HG03469 (cell line): ENCODE results near the gene IKZF1.

Experiments used
- ATAC-seq: cut with Tn5 transposase; IDR thresholded peaks from one replicate; pipeline ENCODE4 v1.9.1; 2021; ENCODE audit warnings: mild to moderate bottlenecking, moderate library complexity, moderate number of reproducible peaks; ENCODE audit not compliant: unreplicated experiment

IKZF1 gene

DNA sequence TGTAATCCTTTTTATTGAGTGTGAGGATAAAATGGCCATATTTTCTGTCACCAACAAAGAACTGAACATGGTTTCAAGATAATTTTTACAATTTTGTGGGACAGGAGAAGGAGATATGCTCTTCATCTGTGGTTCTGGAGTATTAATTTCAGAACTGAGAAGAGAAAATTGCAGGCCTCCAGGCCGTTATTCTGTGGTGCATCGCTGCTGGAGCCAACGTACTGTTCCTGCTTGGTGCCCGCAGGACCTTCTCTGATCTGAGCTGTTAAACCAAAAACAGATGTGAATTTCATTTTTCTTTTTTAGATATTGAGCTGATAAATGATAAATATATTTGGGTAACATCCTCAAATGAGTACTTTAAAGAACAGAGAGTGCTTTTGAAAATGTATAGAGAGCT lies 63.9 kb downstream of the IKZF1 start:
- peak; percentile 50 for ATAC-seq

DNA sequence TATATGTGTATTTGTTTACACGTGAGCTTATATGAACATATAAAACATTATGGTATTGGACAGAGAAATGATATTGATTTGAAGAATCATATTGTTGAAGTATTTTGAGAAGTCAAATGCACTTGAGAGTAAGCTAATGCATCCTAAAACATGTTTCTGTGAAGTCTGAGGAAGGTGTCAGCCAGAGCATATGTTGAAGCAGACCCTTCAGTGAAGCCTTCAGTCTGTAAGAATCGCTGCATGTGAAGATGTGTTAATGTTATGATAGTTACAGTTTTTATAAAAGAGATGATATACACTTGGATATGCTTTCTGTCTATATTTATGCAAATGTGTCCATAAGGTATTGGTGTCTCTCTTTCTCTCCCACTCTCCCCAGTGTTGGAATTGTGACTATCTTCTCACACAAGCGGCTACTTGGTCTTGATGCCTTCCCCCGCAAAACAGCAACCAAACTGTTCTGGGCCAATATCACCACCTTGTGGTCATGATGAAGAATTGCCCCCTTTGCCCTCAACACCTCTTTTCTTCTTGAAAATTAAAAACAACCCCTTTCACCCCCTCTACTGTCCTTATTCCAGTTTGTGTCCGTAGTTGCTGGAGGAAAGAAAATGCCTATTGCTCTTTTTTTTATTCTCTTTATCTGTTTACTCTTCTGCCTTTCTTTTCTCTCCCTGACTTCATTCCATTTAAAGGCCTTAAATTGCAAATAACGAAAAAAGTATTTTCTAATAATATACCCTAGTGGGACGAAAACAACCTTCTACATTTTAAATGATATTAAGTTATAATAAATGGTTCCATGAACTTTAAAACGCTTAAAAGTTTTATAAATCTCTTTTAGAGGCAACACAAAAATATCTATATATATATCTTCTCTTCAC lies 64.9 kb downstream of the IKZF1 start:
- ATAC-seq: no peak

DNA sequence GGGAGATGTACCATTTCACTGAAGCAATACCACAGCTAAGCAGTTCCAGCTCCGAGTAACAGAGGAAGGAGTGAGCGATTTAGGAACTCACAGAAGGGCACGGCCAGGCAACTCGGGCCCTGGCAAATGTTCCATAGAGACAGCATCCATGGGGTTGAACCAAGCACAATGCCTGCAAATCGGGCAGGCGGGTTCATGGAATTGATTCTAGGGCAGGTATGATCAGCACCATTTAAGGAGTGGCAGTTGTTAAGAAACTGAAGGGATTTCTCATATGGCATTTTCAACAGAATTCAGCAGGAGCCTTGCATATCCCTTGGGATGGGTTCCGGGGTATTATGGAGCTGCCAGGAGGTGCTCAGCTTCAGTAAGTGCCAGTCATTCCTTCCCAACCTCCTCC lies 66.4 kb downstream of the IKZF1 start:
- no peak for ATAC-seq

DNA sequence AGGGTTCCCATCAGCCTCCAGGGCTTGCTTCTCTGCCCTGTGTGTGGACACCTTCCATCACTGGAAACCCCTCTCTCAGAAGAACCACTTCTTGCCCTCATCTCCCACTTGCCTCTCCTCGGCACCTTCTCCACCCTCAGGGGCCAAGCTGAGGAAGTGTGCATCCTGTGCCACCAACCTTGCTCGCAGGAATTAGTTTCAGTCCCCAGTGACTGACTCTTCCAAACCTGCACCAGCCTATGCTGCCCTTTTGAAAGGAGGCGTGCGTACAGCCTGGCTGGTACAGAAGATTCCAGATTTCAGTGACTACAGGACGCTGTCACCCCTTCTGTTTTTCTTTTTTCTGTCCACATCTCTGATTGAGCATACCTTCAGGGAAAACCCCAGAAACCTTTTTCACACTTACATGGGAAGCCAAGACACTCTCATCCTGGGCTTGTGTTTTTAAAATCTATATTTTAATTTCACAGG lies 67.1 kb downstream of the IKZF1 start:
- no peak for ATAC-seq

DNA sequence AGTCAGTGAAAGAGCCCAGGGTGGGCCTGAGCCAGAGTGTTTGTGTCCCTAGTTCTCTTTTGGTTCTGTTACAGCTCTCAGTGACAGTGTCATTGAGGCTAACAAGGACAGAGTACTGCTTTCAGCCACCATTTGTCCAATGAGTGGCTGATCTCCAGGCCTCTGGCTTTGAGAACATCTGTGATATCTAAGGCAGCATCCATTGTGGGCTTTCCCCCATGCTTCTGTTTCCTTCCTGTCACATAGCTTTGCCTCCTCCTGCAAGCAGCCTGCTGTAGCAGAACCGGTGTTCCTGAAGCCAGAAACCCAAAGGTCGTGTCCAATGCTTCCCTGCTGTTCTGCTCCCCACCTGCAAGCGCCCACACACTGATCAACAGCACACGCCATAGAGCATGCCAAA lies 68.4 kb downstream of the IKZF1 start:
- no peak for ATAC-seq

DNA sequence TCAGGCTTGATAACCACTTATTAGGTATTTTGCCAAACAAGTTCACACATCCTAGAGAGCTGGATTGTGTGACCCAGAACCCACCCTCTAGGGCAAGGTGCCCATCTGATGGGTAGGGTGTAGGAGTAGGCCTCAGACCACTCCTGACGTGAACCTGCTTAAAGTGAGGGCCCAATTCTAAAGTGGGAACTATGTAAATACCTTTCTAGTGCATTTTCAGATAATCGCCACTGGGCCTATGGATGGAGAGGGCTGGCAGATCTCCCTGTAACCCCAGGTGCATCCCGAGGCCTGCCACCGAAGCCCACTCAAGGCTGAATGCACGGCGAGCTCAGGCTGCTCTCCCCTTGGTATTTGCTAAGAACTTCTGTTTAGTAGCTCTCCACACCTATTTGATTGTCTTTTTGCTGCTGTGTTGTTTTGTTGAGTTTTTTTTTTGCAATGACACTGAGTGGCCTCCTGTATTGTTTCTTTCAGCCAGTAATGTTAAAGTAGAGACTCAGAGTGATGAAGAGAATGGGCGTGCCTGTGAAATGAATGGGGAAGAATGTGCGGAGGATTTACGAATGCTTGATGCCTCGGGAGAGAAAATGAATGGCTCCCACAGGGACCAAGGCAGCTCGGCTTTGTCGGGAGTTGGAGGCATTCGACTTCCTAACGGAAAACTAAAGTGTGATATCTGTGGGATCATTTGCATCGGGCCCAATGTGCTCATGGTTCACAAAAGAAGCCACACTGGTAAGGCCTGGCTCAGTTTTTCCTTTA lies 71.7 kb downstream of the IKZF1 start:
- ATAC-seq: no peak

DNA sequence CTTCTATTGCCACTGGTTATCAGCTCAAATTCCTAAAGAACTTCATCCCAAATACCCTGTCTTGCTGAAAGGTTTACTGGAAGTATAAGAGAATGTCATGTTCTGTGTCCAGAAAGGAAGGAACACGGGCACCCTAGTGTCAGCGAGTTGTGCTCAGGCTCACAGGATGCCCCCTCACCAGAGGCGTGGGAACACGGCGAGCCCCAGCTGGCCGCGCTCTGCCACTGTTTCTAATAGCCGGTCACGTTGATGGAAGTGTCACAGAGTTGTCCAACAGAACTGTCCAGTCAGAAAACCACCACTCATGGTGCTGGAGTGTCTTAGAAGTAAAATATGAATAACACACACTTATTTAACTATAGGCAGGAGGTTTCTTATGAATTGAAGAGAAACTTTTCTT lies 72.8 kb downstream of the IKZF1 start:
- ATAC-seq: no peak

DNA sequence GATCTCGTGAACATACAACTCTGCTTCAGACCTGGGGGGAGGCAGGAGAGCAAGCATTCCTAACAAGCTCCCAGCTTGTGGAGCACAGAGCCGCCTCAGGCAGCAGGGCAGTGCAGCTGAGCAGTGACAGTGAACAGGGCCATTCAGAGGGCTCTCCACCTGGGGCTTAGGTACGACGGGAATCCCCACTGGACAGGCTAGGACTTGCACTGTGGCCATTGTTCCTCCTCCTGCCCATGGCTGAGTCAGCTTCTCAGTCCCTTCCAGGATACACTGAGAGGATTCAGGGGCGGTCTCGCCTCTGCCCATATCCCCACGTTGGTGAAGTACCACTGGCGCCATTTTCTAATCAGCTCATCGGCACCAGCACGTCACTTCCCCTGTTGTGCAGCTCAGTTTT lies 74.6 kb downstream of the IKZF1 start:
- ATAC-seq: no peak

DNA sequence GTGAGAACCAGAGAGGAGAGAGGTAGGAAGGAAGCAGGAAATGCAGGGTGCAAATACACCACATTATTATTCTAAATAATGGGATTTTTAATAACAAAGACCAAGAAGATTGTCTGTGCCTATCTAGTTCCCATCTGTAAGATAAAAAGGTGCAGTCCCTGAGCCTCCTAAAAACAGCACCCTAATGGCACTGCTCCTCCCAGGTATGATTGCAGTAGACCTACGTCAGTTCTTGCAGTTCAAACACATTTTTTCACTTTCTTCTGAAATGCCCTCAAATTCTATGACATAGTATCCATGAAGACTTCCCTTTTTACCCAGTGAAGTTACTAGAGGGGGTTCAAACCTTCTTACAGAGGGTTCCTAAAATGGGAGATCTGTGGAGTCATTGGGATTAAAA lies 75.0 kb downstream of the IKZF1 start:
- no peak for ATAC-seq

DNA sequence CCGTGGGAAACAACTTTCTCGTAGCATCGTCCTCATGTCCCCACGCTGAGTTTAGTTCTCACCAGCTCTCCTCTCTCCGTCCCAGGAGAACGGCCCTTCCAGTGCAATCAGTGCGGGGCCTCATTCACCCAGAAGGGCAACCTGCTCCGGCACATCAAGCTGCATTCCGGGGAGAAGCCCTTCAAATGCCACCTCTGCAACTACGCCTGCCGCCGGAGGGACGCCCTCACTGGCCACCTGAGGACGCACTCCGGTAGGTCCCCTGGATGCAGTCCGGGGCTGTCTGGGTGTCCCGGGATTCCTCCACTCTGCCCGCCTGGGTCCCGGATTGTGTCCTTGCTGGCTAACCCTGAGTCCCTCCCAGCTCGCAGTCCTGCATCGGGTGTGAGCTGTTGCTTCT lies 77.9 kb downstream of the IKZF1 start:
- no peak for ATAC-seq

DNA sequence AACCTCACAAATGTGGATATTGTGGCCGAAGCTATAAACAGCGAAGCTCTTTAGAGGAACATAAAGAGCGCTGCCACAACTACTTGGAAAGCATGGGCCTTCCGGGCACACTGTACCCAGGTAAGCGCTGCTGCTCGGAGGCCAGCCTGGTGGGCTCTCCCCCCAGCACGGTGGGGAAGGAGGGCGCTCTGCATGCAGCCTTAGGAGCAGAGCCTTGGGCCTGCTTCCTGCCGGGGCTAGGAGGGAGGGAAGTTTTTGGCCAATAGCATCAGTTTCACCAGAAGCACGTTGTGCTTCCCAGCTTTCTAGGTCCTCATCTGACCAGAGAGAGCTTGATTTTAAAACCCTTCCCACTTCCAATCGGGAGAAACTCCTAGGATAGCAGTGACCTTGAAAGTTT lies 82.8 kb downstream of the IKZF1 start:
- ATAC-seq: no peak

DNA sequence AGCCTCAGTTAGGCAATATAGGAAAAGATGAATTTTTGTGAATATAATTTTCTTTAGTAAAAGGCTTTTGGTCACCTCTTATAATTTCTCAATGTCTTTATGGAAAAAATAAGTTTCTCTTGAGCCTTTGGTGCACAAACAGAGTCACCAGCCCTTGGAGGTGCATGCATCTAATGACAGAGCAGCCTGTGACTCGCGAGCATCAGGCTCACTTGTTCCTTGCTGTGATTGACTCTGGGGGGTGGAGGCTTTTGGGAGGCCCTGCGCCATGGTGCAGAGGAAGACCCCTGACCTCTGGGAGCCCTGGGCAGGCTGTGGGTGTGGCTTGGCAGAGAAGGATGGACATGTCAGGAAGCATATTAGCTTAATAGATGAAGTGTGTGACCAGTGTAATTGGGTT lies 85.4 kb downstream of the IKZF1 start:
- ATAC-seq: no peak

DNA sequence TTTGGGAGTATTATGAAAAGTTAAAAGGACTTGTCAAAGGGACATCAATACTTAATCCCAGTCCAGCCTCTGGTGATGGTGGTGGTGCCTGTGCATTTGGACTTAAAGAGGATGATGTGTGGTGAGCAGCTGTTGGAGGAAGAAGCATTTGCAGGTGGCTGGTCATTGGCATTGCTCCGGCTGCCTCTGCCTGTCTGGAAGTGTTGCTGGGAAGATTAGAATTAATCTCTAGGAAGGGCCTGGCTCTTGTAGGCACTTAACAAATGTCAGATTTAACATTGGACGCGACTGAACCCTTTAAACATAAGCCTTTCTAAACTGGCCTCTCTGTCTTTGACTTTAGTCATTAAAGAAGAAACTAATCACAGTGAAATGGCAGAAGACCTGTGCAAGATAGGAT lies 86.9 kb downstream of the IKZF1 start:
- ATAC-seq: no peak

DNA sequence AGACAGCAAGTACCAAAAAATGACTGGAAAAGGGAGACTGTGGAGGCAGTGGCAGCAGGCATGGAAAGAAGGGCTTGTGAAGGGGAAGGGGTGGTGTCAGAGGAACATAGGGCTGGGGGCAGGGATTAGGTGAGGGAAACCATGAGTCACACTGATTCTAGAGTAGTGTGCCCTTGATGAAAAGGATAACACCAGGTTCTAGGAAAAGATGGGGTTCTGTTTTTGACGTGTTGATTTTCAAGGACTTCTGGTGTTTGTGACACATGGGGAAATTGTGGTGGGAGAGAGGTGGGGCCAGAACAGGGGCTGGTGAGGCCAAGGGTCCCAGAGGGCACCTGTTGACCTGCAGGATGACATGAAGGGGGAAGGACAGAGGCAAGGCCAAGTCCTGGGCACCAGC lies 88.6 kb downstream of the IKZF1 start:
- ATAC-seq: no peak

DNA sequence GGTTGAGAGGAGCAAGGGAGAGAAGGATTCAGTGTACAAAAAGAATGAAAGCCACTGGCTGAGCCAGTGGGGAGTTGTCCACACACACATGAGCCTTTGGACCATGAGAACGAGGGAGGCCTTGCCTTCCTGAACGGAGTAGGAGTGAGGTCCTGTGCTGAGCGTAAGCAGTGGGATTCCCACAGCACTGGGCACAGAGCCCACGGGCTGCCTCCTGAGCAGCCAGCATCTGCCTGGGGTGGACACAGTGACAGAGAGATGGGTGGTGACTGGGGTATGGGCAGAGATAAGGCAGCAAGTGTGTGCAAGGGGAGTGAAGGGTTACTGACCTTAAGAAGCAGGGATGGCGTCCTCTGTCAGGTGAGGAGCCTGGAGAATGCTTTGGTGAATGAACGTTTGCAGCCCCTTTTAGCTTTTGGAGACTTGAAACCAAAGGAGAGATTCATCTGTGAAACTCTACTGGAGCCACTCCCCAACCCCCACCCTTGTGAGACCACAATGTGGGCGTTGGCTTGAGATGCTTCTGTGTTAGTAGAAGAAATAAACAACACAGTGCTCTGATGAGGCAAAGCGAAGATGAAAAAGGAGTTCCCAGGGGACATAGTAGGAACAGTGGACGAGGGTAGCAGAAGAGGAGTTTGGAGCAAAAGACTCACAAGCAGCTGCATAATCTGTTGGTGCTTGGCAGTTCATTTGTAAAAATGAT lies 89.2 kb downstream of the IKZF1 start:
- ATAC-seq: peak; percentile 36

DNA sequence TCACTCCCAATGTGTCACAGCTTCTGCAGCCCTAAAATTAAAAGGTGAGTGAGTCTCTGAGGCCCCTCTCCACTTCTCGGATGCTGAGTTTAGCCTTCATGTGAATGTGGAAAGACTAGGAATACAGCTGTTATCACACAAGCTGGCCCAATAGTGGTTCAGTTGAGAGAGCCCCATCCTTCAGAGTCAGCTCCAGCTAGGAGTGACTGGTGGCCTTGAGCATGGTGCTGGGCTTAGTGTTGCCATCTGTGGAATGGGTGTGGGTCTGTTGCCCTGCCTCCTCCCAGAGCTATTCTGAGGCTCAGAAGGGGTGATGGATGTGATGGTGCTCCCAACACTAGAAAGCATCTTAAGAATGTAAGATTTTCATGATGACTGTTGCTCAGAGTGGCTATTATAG lies 89.8 kb downstream of the IKZF1 start:
- ATAC-seq: no peak

DNA sequence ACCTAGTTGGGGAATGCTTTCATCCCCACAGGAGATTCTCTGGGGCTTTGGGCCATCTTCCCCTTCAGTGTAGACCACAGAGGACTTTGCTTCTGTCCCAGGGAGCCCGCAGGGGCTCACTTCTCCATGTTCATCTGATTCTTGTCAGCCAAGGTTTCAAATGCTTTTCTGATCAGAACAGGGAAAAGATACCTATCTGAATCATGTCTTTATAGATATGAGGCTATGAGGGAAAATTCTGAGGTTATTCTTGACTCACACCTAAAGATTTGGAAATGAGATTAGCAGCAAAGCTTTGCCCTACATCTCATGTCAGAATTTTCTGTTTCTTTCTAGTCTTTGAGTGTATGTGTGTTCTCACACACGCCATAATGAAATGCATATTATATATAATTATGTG lies 92.3 kb downstream of the IKZF1 start:
- ATAC-seq: peak; percentile 3

DNA sequence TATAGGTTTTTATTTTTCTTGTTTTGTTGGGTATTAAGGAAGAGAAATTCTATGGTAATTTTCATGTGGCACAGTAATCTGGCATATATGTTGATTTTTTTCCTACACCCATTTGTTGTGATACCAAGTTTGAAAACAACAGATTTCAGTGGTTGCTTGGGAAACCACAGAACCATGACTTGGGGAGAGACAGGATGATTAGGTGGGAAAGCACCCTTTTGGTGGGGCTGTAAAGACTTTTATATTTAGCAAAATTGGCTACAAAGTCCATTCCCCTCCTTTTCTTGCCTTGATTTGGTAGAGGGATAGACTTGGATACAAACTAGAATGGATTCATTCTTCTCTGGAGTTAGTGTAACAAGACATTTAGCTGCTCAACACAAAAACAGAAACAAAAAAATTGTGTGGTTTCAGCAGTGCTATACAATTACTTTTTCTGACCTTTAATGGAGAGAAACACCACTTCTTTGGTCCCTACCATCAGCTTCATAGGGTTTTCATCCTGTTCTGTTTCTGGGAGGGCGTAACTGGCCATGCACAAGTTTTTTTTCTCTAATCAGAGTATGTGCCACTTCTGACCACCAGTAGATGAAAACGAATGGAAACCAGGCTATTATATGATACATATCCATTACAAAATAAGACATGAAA lies 92.9 kb downstream of the IKZF1 start:
- ATAC-seq: peak; percentile 41

DNA sequence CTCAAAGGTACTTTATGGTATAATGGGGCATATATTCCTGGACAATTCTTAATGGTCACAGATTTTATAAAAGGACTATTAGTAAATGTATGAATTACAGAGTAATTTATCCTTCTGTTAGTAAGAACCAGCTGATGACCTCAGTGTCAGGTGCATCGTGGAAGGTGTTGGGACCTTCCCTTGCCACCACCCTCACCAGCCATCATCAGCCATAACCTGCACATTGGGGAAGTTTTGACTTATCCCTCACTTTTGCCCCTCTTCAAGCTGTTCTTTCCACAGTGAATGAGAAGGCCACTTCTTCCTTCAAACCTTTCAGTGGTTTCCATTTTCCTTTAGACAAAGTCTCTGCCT lies 93.4 kb downstream of the IKZF1 start:
- ATAC-seq: no peak

DNA sequence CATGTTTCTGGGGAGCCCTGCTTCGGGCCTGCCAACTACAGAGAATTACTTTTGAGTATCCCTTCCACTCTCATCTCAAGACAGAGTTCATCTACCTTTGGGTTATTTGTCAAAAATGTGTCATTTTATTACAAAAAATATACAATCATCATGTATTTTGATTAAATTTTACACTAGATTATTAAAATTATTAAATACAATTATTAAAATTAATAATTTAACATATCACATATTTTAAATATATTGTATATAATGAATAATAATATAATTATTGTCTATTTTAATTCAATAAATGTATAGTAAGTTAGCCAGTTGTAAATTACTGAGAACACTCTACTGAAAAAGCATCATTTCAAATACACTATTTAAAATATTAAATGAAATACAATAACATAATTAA lies 94.7 kb downstream of the IKZF1 start:
- ATAC-seq: no peak

DNA sequence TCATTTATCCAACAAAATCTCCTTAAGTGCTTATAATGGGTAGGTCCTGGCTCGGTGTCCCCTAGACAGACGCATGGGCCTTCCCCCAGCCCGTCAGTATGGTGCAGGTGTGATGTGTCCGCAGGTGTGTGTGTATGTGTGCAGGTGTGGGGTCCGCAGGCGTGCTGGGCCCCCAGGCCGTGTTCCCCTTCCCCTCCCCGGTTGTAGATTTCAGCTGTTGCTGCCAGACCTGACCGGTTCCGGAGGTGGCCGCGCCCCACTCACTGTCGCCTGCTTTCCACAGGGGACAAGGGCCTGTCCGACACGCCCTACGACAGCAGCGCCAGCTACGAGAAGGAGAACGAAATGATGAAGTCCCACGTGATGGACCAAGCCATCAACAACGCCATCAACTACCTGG lies 95.1 kb downstream of the IKZF1 start:
- no peak for ATAC-seq
